HL-60 (cell line): Measurements from ENCODE around the gene TEX29.

Experiments
- CTCF ChIP-seq: IDR thresholded peaks from one replicate; pipeline ENCODE4 v1.5.1; 2011; ENCODE audit warnings: low read length, control low read depth, inconsistent platforms; ENCODE audit not compliant: insufficient read depth
- POLR2AphosphoS5 ChIP-seq: IDR thresholded peaks from 2 replicates; pipeline ENCODE4 v1.6.1; 2012; ENCODE audit warnings: low read depth
- REST ChIP-seq: IDR thresholded peaks from 2 replicates; pipeline ENCODE4 v1.6.1; 2012; ENCODE audit warnings: low read depth; ENCODE audit not compliant: insufficient replicate concordance

- no peak for TF ChIP-seq CTCF
- no peak for TF ChIP-seq REST
- no peak for TF ChIP-seq POLR2AphosphoS5
These were observed 34.3 kb upstream of the TEX29 start for GRCh38 chr13:111286162-111286561.
